ENCODE results near the gene SLFNL1. TPM values are rescaled to one million over a fixed set of nuclear protein-coding genes. Genes with fewer than 3 reads are reported as not detected.
A peak's percentile ranks its signal among the peaks of the same experiment; 100 is the strongest.

Gene SLFNL1
- total RNA-seq, 4 donors from 2014 or later = 0.44 to 1.7 (median 0.92) TPM

DNA sequence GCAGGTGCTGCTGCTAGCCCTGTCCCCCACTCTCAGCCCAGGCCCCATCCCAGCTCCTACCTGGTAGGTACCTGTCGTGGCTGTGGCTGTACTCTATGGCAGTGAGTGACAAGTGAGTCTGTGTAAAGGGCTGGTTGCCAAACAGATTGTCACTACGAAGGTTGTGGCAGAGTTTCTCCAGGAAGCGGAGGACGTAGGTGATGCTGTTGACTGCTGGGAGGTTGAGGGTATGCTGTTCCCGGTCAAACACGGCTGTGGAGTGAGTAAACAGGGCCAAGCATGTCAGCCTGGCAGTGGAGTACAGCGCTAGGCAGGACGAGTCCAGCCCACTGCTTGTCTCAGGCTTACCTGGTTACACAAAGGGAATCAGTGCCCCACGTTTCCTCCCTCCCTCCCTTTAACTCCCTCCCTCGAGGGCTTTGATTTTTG lies 24.8 kb upstream of the SLFNL1 start:
- Histone ChIP-seq H3K9me3 (no peaks in the 10 kb centered on the region), H3K27me3 (no peaks in the 10 kb centered on the region), H3K36me3 (peaks cover 5 to 8% of the 10 kb centered on the region in 2 donors), H3K4me1 (peaks cover 3 to 4% of the 10 kb centered on the region in 2 donors), H3K27ac (peak overlapping the region in 1 of 3 donors; percentile 9), H3K4me3 (replicated peaks in 1 of 3) (no peak overlapping the region)
- intact Hi-C loops (cut with DNase I) = no loop called here
- no peak for DNase-seq
- TF ChIP-seq, protein P1, sequence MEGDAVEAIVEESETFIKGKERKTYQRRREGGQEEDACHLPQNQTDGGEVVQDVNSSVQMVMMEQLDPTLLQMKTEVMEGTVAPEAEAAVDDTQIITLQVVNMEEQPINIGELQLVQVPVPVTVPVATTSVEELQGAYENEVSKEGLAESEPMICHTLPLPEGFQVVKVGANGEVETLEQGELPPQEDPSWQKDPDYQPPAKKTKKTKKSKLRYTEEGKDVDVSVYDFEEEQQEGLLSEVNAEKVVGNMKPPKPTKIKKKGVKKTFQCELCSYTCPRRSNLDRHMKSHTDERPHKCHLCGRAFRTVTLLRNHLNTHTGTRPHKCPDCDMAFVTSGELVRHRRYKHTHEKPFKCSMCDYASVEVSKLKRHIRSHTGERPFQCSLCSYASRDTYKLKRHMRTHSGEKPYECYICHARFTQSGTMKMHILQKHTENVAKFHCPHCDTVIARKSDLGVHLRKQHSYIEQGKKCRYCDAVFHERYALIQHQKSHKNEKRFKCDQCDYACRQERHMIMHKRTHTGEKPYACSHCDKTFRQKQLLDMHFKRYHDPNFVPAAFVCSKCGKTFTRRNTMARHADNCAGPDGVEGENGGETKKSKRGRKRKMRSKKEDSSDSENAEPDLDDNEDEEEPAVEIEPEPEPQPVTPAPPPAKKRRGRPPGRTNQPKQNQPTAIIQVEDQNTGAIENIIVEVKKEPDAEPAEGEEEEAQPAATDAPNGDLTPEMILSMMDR (IDR thresholded peaks at IDR 0.05) = no peak
- TF ChIP-seq POLR2A (IDR thresholded peaks at IDR 0.05) = no peak
- 88% methylated on average over 10 of the region's 10 CpGs for WGBS, 2 donors

DNA sequence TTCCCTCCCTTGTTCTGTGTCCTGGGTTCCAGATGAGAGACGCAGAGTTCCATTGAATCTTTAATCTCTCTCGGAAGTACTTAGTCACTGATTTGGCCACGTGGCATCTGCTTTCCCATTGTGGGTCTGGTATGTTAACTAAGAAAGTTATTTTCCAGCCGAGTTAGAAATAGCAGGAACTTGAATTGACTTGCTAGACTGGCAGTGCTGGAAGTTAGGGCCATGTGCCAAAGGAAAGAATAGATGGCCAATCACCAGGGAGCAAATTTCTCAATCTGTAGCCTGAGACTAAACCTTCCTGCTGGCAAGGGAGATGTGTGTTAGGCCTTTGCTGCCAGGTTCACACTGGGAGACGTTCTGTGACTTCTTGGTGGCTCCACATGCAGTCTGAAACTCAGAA lies 24.2 kb upstream of the SLFNL1 start:
- no peak overlapping the region for H3K4me3 ChIP-seq (replicated peaks in 1 of 3)
- H3K4me1 ChIP-seq = peaks cover 3 to 4% of the 10 kb centered on the region in 2 donors
- DNase-seq = peak; percentile 14 to 28
- intact Hi-C loops (cut with DNase I) = no loop called here
- H3K36me3 ChIP-seq = peaks cover 5 to 8% of the 10 kb centered on the region in 2 donors
- no peaks in the 10 kb centered on the region for H3K27me3 ChIP-seq
- WGBS, 2 donors = 58 to 80% methylated on average over 5 of the region's 5 CpGs
- no peaks in the 10 kb centered on the region for H3K9me3 ChIP-seq
- H3K27ac ChIP-seq = peak overlapping the region in 1 of 3 donors; percentile 9
- TF ChIP-seq, protein P1 (IDR thresholded peaks at IDR 0.05) = no peak
- TF ChIP-seq POLR2A (IDR thresholded peaks at IDR 0.05) = no peak

DNA sequence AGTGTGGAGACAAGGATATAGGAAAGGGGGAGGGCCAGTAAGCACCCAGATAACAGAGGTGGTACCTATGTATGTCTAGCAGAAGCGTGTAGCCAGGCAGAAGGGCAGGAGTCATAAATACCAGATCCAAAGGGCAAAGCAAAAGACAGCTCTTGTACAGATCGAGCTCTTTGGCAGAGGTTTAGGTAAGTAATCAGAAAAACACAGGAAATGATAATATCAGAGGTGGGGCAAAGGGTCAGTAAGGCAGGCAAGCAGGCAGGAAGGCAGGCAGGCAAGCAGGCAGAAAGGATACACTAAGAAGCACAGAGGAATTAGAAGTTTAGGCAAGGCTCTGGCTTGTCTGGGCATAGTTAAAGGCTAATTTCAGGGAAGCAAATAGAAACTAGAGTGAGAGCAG lies 22.7 kb upstream of the SLFNL1 start:
- no peak for DNase-seq
- H3K27me3 ChIP-seq = no peaks in the 10 kb centered on the region
- H3K4me1 ChIP-seq = peaks cover 3 to 4% of the 10 kb centered on the region in 2 donors
- TF ChIP-seq POLR2A (IDR thresholded peaks at IDR 0.05) = no peak
- TF ChIP-seq, protein P1 (IDR thresholded peaks at IDR 0.05) = no peak
- no peaks in the 10 kb centered on the region for H3K9me3 ChIP-seq
- H3K4me3 ChIP-seq (replicated peaks in 1 of 3) = no peak overlapping the region
- WGBS, 2 donors = 83 to 86% methylated on average over 2 of the region's 2 CpGs
- intact Hi-C loops (cut with DNase I) = no loop called here
- H3K36me3 ChIP-seq = peaks cover 8 to 9% of the 10 kb centered on the region in 2 donors
- H3K27ac ChIP-seq = no peak overlapping the region

DNA sequence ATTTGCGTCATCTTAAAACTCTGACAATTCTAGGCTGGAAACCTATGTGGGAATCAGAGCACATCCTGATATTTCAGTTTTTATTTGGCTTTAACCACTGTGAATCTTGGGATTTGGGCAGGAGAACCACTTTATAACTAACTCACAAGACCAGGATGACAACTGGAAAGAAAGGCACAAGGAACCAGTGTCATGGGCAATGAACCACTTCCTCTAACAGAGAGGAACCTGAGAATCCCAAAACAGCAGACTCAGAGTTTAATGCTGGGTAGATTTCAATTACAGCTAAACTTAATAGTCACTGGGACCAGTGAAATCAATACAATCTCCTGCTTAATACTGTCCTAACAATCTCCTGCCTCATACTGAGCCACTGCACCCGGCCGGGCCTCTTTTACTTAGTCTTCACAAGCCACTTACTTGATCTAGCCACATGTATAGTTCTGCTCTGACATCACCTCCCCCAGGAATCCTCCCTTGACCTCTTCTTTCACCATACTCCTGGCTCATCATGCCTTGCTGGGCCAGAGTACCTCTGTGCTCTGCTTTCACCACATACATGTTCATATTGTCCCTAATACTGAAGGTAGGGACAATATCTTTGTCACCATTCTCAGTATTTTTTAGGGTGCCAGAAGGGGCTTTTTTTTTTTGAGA lies 20.2 kb upstream of the SLFNL1 start:
- intact Hi-C loops (cut with DNase I) = no loop called here
- peaks cover 12 to 18% of the 10 kb centered on the region in 2 donors for H3K36me3 ChIP-seq

DNA sequence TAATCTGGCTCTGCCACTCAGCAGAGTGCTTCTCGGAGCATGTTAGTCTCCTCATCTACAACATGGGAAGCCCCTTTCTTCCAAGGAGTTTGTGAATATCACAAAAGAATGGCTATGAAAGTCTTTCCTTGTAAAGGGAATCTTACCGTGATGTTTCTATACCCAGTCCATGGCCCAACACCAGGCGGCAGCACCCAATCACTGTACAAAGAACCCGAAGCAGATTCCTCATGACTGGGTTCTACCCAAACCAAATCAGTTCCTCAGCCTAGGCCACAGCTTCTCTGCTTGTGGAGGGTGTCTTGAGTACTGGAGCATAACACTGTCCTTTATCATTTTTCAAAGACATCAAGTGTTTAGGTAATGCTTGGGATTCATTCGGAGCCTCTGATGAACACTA lies 16.6 kb upstream of the SLFNL1 start:
- TF ChIP-seq POLR2A (IDR thresholded peaks at IDR 0.05) = no peak
- TF ChIP-seq, protein P1 (IDR thresholded peaks at IDR 0.05) = no peak
- Histone ChIP-seq H3K27ac (no peak overlapping the region), H3K36me3 (peaks cover 19 to 25% of the 10 kb centered on the region in 2 donors), H3K9me3 (no peaks in the 10 kb centered on the region), H3K4me3 (replicated peaks in 1 of 3) (no peak overlapping the region), H3K27me3 (no peaks in the 10 kb centered on the region), H3K4me1 (no peaks in the 10 kb centered on the region)
- intact Hi-C loops (cut with DNase I) = no loop called here
- no peak for DNase-seq
- 89 to 94% methylated on average over 5 of the region's 5 CpGs for WGBS, 2 donors

More for the DNA sequence above, 20.2 kb upstream of the SLFNL1 start:
- no peaks in the 10 kb centered on the region for H3K9me3 ChIP-seq
- no peak for TF ChIP-seq POLR2A (IDR thresholded peaks at IDR 0.05)
- TF ChIP-seq, protein P1 (IDR thresholded peaks at IDR 0.05) = no peak
- H3K27ac ChIP-seq = no peak overlapping the region
- no peaks in the 10 kb centered on the region for H3K27me3 ChIP-seq
- no peak overlapping the region for H3K4me3 ChIP-seq (replicated peaks in 1 of 3)
- H3K4me1 ChIP-seq = peaks cover 3 to 4% of the 10 kb centered on the region in 2 donors
- no peak for DNase-seq
- 91 to 95% methylated on average over 3 of the region's 3 CpGs for WGBS, 2 donors
